Sciatic nerve (tissue), 2 donors: Measurements from ENCODE around the gene AP2A1. TPM values are rescaled to one million over a fixed set of nuclear protein-coding genes. Genes with fewer than 3 reads are reported as not detected.

Experiments
- ATAC-seq: fragments of 200-7000 bp; cut with Tn5 transposase; one replicate; pipeline ENCODE4 v1.9.1; 2020; ENCODE audit warnings: mild to moderate bottlenecking, moderate library complexity
- DNase-seq: peaks from one replicate; pipeline ENCODE4 v3.0.0-alpha.2; 2020; ENCODE audit warnings: low spot score
- intact Hi-C: fragments of 100-400 bp; cut with DNase I; formaldehyde crosslinking; loops from one replicate; pipeline ENCODE4 v1.14.2; 2022
- total RNA-seq: library from RNA; stranded (reverse); fragmentation: NEBNext Ultra II Directional; extraction: Animal tissue kit (Norgen Biotek cat#: 25700); gene quantifications from one replicate; pipeline ENCODE4 v1.2.1, GENCODE V29; 2021
- donor health status: DM: no; HTN: no; CAD: no.
- donor health status: DM: no; HTN: no; CAD: no.

The AP2A1 gene
- total RNA-seq, 1 donor from 2014 or later: 74.3 TPM

GRCh38 chr19:49763230-49763629 lies 3.6 kb upstream of the AP2A1 start, which contains the start of gene TSKS:
TSKS (minus strand) TSS chr19:49763306; CDS start chr19:49763247, 59 bp downstream.
- DNase-seq (no peak), ATAC-seq (no peak)
- intact Hi-C loops: no loop called here

- intact Hi-C loops: no loop called here
- no peak for DNase-seq
- no peak for ATAC-seq
These were observed 2.5 kb upstream of the AP2A1 start for GRCh38 chr19:49764341-49764740.

GRCh38 chr19:49766007-49766929 lies 533 bp upstream of the AP2A1 start:
- ATAC-seq (peak; percentile 95), DNase-seq (peak; percentile 99)
- intact Hi-C loops: no loop called here

GRCh38 chr19:49767381-49767780 lies 580 bp downstream of the AP2A1 start:
- DNase-seq (no peak), ATAC-seq (no peak)
- intact Hi-C loops: no loop called here

GRCh38 chr19:49767967-49768581 lies 1.3 kb downstream of the AP2A1 start:
- ATAC-seq: no peak
- intact Hi-C loops: no loop called here
- no peak for DNase-seq

- no peak for DNase-seq
- no peak for ATAC-seq
- intact Hi-C loops: no loop called here
These were observed 3.7 kb downstream of the AP2A1 start for GRCh38 chr19:49770529-49770928.

- DNase-seq: no peak
- no peak for ATAC-seq
- intact Hi-C loops: no loop called here
These were observed 4.9 kb downstream of the AP2A1 start for GRCh38 chr19:49771674-49772139.

- intact Hi-C loops: no loop called here
- no peak for DNase-seq
- ATAC-seq: no peak
These were observed 6.1 kb downstream of the AP2A1 start for GRCh38 chr19:49772850-49773432.

- intact Hi-C loops: no loop called here
- DNase-seq (no peak), ATAC-seq (no peak)
These were observed 7.0 kb downstream of the AP2A1 start for GRCh38 chr19:49773663-49774350.

GRCh38 chr19:49774969-49775368 lies 8.2 kb downstream of the AP2A1 start:
- ATAC-seq: no peak
- no peak for DNase-seq
- intact Hi-C loops: no loop called here

- ATAC-seq: no peak
- intact Hi-C loops: no loop called here
- no peak for DNase-seq
These were observed 9.1 kb downstream of the AP2A1 start for GRCh38 chr19:49775742-49776370.

GRCh38 chr19:49776371-49776764 lies 9.6 kb downstream of the AP2A1 start:
- intact Hi-C loops: no loop called here
- DNase-seq (no peak), ATAC-seq (no peak)

GRCh38 chr19:49779731-49780555 lies 13.1 kb downstream of the AP2A1 start:
- intact Hi-C loops: no loop called here
- ATAC-seq (peak; percentile 28), DNase-seq (no peak)

GRCh38 chr19:49780861-49781260 lies 14.1 kb downstream of the AP2A1 start:
- DNase-seq: no peak
- no peak for ATAC-seq
- intact Hi-C loops: no loop called here

GRCh38 chr19:49781394-49781793 lies 14.6 kb downstream of the AP2A1 start:
- intact Hi-C loops: no loop called here
- no peak for DNase-seq
- peak; percentile 11 for ATAC-seq

- no peak for DNase-seq
- intact Hi-C loops: no loop called here
- no peak for ATAC-seq
These were observed 15.7 kb downstream of the AP2A1 start for GRCh38 chr19:49782515-49782914.

GRCh38 chr19:49786376-49786820 lies 19.6 kb downstream of the AP2A1 start:
- intact Hi-C loops: no loop called here
- ATAC-seq: peak; percentile 48
- DNase-seq: no peak

GRCh38 chr19:49787746-49788145 lies 20.9 kb downstream of the AP2A1 start:
- no peak for ATAC-seq
- intact Hi-C loops: no loop called here
- no peak for DNase-seq
